Naive thymus-derived CD8-positive, alpha-beta T cell (primary cell): ENCODE measurements around the gene ANKZF1. TPM values are rescaled to one million over a fixed set of nuclear protein-coding genes. Genes with fewer than 3 reads are reported as not detected.
A peak's percentile ranks its signal among the peaks of the same experiment; 100 is the strongest.

ENCODE experiments used
- ATAC-seq, 2 donors: fragments of 150-1000 bp; cut with Tn5 transposase in 1 of 2; sonication (Bioruptor Pico), chemical (Tn5 transposase) in 1 of 2; 1 replicate in 1 of 2; 2 replicates in 1 of 2; pipeline ENCODE4 v1.10.0; 2021; ENCODE audit warnings: mild to moderate bottlenecking in 2 of 2, moderate library complexity in 2 of 2
- POLR2A ChIA-PET: fragments of 350-600 bp; sonication (Branson Sonifier 250); formaldehyde crosslinking; loops from one replicate; lab custom pipeline; 2021; ENCODE audit warnings: antibody characterized with exemption; lab: Charles Lee
- DNase-seq, 10 donors: peaks; one replicate each; pipeline versions ENCODE4 v3.0.0 to v3.0.0-alpha.2; 2020 to 2022
- H3K27ac Mint-ChIP-seq, 10 donors: one replicate each; pipeline ENCODE4 v1.8.0; 2020 to 2022; ENCODE audit warnings: mild to moderate bottlenecking in 10 of 10, mixed read lengths in 10 of 10, moderate library complexity in 4 of 10, inconsistent platforms in 1 of 10
- H3K27me3 Mint-ChIP-seq, 5 donors: one replicate each; pipeline ENCODE4 v1.8.0; 2021 to 2022; ENCODE audit warnings: mixed read lengths in 5 of 5
- H3K36me3 Mint-ChIP-seq, 3 donors: one replicate each; pipeline ENCODE4 v1.8.0; 2020 to 2022; ENCODE audit warnings: mixed read lengths in 3 of 3, mild to moderate bottlenecking in 2 of 3, inconsistent platforms in 1 of 3
- H3K4me1 Mint-ChIP-seq, 4 donors: one replicate each; pipeline ENCODE4 v1.8.0; 2021 to 2022; ENCODE audit warnings: mixed read lengths in 4 of 4
- H3K4me3 Mint-ChIP-seq, 10 donors: one replicate each; pipeline ENCODE4 v1.8.0; 2020 to 2022; ENCODE audit warnings: mild to moderate bottlenecking in 10 of 10, mixed read lengths in 10 of 10, moderate library complexity in 6 of 10, inconsistent platforms in 1 of 10
- H3K9me3 Mint-ChIP-seq, 9 donors: one replicate each; pipeline ENCODE4 v1.8.0; 2020 to 2022; ENCODE audit warnings: mixed read lengths in 9 of 9, mild to moderate bottlenecking in 3 of 9, inconsistent platforms in 1 of 9, moderate library complexity in 1 of 9
- polyA plus RNA-seq, 3 donors: library from polyadenylated mRNA; unstranded; fragments of 300-500 nt; fragmentation: Illumina TruSeq; gene quantifications; one replicate each; pipeline ENCODE4 v1.2.3, GENCODE V29; 2021
- total RNA-seq, 8 experiments: library from RNA in 2 of 8; stranded (reverse) in 2 of 8; gene quantifications; one replicate each; pipeline ENCODE4 v1.2.3 and lab custom pipeline; 2021 to 2026

Gene ANKZF1
- total RNA-seq: 100 to 1,000 TPM; 263 to 278 TPM
- 10 to 100 TPM; 23.8 to 46.2 (median 25.9) TPM for polyA plus RNA-seq
- 53.5 to 240 (median 149) reads per million in 6 experiments for total RNA-seq (lab: John Stamatoyannopoulos, UW)

GRCh38 chr2:219229305-219230058, at the start of gene ANKZF1, which contains the start of gene ATG9A:
Gene ANKZF1, plus strand, starts transcription at chr2:219229806. Its CDS starts 452 bp downstream, at chr2:219230258.
Gene ATG9A, minus strand, starts transcription at chr2:219229636. Its CDS starts 1,612 bp downstream, at chr2:219228024.
- peak within 1 kb of the TSS; percentile 96 to 100 (median 98) for H3K27ac Mint-ChIP-seq
- DNase-seq (peak; percentile 90 to 99 (median 98)), ATAC-seq (peak; percentile 95 to 96)
- H3K4me3 Mint-ChIP-seq: peak within 1 kb of the TSS; percentile 97 to 99 (median 99)
- no peaks in the 10 kb centered on the region for H3K27me3 Mint-ChIP-seq
- peaks cover 4 to 60% (median 25%) of the 10 kb centered on the region in 3 donors for H3K36me3 Mint-ChIP-seq
- H3K4me1 Mint-ChIP-seq: peaks cover 29 to 78% (median 63%) of the 10 kb centered on the region in 4 donors
- POLR2A ChIA-PET: interaction anchor here (0.6 to 20.8 kb wide), 25 partner anchors 9 to 1000 kb away, joined by 3 to 591 read pairs (median 4); partner anchors contain the start of genes ABCB6, CNPPD1, DNAJB2 and DNPEP
- H3K9me3 Mint-ChIP-seq: no peaks in the 10 kb centered on the region

- H3K4me3 Mint-ChIP-seq: peak overlapping the region in 5 of 10 donors; percentile 23 to 97 (median 54)
- ATAC-seq (no peak), DNase-seq (no peak)
- H3K27ac Mint-ChIP-seq: peak overlapping the region in 9 of 10 donors; percentile 16 to 84 (median 64)
- no peaks in the 10 kb centered on the region for H3K27me3 Mint-ChIP-seq
- peaks cover 37 to 64% (median 59%) of the 10 kb centered on the region in 4 donors for H3K4me1 Mint-ChIP-seq
- peaks cover 0 to 54% (median 16%) of the 10 kb centered on the region in 3 donors for H3K36me3 Mint-ChIP-seq
- H3K9me3 Mint-ChIP-seq: no peaks in the 10 kb centered on the region
- POLR2A ChIA-PET: interaction anchor here (0.7 to 18.9 kb wide), 6 partner anchors 9 to 80 kb away, joined by 3 to 674 read pairs (median 6); partner anchors contain the start of genes ANKZF1, ATG9A, NHEJ1 and ZFAND2B
Measured at GRCh38 chr2:219180961-219181360, 48.6 kb upstream of the ANKZF1 start.

- Mint-ChIP-seq H3K36me3 (peaks cover 0 to 57% (median 16%) of the 10 kb centered on the region in 3 donors), H3K4me1 (peaks cover 37 to 62% (median 57%) of the 10 kb centered on the region in 4 donors), H3K4me3 (peak overlapping the region in 5 of 10 donors; percentile 25 to 97 (median 53)), H3K27ac (peak overlapping the region; percentile 28 to 89 (median 68)), H3K27me3 (no peaks in the 10 kb centered on the region), H3K9me3 (no peaks in the 10 kb centered on the region)
- DNase-seq: no peak
- ATAC-seq: no peak
- POLR2A ChIA-PET: interaction anchor here (0.5 to 18.9 kb wide), 7 partner anchors 10 to 79 kb away, joined by 3 to 674 read pairs (median 3); partner anchors contain the start of genes ANKZF1, ATG9A, NHEJ1 and ZFAND2B
Measured at GRCh38 chr2:219181531-219181930, 48.1 kb upstream of the ANKZF1 start.

GRCh38 chr2:219182331-219183150, 47.1 kb upstream of the ANKZF1 start:
- DNase-seq: no peak
- peaks cover 37 to 62% (median 58%) of the 10 kb centered on the region in 4 donors for H3K4me1 Mint-ChIP-seq
- no peaks in the 10 kb centered on the region for H3K9me3 Mint-ChIP-seq
- H3K36me3 Mint-ChIP-seq: peaks cover 0 to 62% (median 16%) of the 10 kb centered on the region in 3 donors
- POLR2A ChIA-PET: interaction anchor here (2.9 to 18.9 kb wide), 3 partner anchors 11 to 66 kb away, joined by 9 to 674 read pairs (median 13); partner anchors contain the start of gene ZFAND2B
- peak overlapping the region; percentile 42 to 89 (median 76) for H3K27ac Mint-ChIP-seq
- no peaks in the 10 kb centered on the region for H3K27me3 Mint-ChIP-seq
- no peak for ATAC-seq
- peak overlapping the region in 6 of 10 donors; percentile 13 to 70 (median 28) for H3K4me3 Mint-ChIP-seq

GRCh38 chr2:219183151-219183772, 46.3 kb upstream of the ANKZF1 start:
- POLR2A ChIA-PET: interaction anchor here (3.3 to 18.9 kb wide), 2 partner anchors 19 to 65 kb away, joined by 9 to 674 read pairs; partner anchors contain the start of gene ZFAND2B
- no peaks in the 10 kb centered on the region for H3K27me3 Mint-ChIP-seq
- peak overlapping the region in 4 of 10 donors; percentile 13 to 70 (median 16) for H3K4me3 Mint-ChIP-seq
- peaks cover 0 to 62% (median 16%) of the 10 kb centered on the region in 3 donors for H3K36me3 Mint-ChIP-seq
- DNase-seq (no peak), ATAC-seq (no peak)
- H3K4me1 Mint-ChIP-seq: peaks cover 35 to 59% (median 57%) of the 10 kb centered on the region in 4 donors
- H3K9me3 Mint-ChIP-seq: no peaks in the 10 kb centered on the region
- H3K27ac Mint-ChIP-seq: peak overlapping the region in 9 of 10 donors; percentile 20 to 89 (median 66)

- peaks cover 31 to 53% (median 51%) of the 10 kb centered on the region in 4 donors for H3K4me1 Mint-ChIP-seq
- H3K4me3 Mint-ChIP-seq: no peak overlapping the region
- peaks cover 0 to 62% (median 16%) of the 10 kb centered on the region in 3 donors for H3K36me3 Mint-ChIP-seq
- H3K27ac Mint-ChIP-seq: peak overlapping the region in 7 of 10 donors; percentile 5 to 73 (median 47)
- DNase-seq (no peak), ATAC-seq (no peak)
- POLR2A ChIA-PET: interaction anchor here (1.4 to 18.9 kb wide), 3 partner anchors 8 to 63 kb away, joined by 3 to 674 read pairs (median 4); partner anchors contain the start of gene ZFAND2B
- H3K9me3 Mint-ChIP-seq: no peaks in the 10 kb centered on the region
- H3K27me3 Mint-ChIP-seq: no peaks in the 10 kb centered on the region
Measured at GRCh38 chr2:219184121-219184520, 45.5 kb upstream of the ANKZF1 start.

- H3K4me3 Mint-ChIP-seq: no peak overlapping the region
- peaks cover 15 to 26% (median 24%) of the 10 kb centered on the region in 4 donors for H3K4me1 Mint-ChIP-seq
- ATAC-seq: no peak
- peak overlapping the region in 9 of 10 donors; percentile 33 to 89 (median 67) for H3K27ac Mint-ChIP-seq
- no peaks in the 10 kb centered on the region for H3K9me3 Mint-ChIP-seq
- POLR2A ChIA-PET: interaction anchor here (18.9 kb wide), 1 partner anchor 15 kb away, joined by 674 read pairs; the partner anchor contains the start of gene ZFAND2B
- no peaks in the 10 kb centered on the region for H3K27me3 Mint-ChIP-seq
- DNase-seq: peak in 1 of 10 donors; percentile 24
- peaks cover 0 to 41% (median 5%) of the 10 kb centered on the region in 3 donors for H3K36me3 Mint-ChIP-seq
Measured at GRCh38 chr2:219186754-219187456, 42.7 kb upstream of the ANKZF1 start.

- POLR2A ChIA-PET: interaction anchor here (0.5 to 23.9 kb wide), 8 partner anchors 8 to 316 kb away, joined by 3 to 674 read pairs (median 5); partner anchors contain the start of genes CNPPD1, RETREG2, SLC23A3 and TUBA4A
Measured at GRCh38 chr2:219197388-219197787, 32.2 kb upstream of the ANKZF1 start.

GRCh38 chr2:219198974-219199373, 30.6 kb upstream of the ANKZF1 start:
- POLR2A ChIA-PET: interaction anchor here (0.9 to 23.9 kb wide), 4 partner anchors 8 to 21 kb away, joined by 3 to 674 read pairs (median 7); partner anchors contain the start of genes CNPPD1, RETREG2, SLC23A3 and ZFAND2B
- Mint-ChIP-seq H3K4me3 (peak overlapping the region; percentile 61 to 94 (median 86)), H3K27ac (peak overlapping the region in 8 of 10 donors; percentile 57 to 97 (median 85)), H3K4me1 (peaks cover 12 to 30% (median 26%) of the 10 kb centered on the region in 4 donors), H3K27me3 (peaks cover 0 to 7% (median 0%) of the 10 kb centered on the region in 5 donors), H3K36me3 (no peaks in the 10 kb centered on the region), H3K9me3 (peaks cover 0 to 6% (median 0%) of the 10 kb centered on the region in 9 donors)
- DNase-seq: no peak
- no peak for ATAC-seq

More at GRCh38 chr2:219197388-219197787, 32.2 kb upstream of the ANKZF1 start:
- Mint-ChIP-seq H3K27ac (peak overlapping the region in 2 of 10 donors; percentile 27 to 51), H3K4me3 (no peak overlapping the region), H3K9me3 (peaks cover 0 to 6% (median 0%) of the 10 kb centered on the region in 9 donors), H3K36me3 (no peaks in the 10 kb centered on the region), H3K4me1 (peaks cover 12 to 30% (median 26%) of the 10 kb centered on the region in 4 donors), H3K27me3 (peaks cover 0 to 7% (median 0%) of the 10 kb centered on the region in 5 donors)
- no peak for DNase-seq
- no peak for ATAC-seq
